CD4-positive, alpha-beta memory T cell (primary cell): ENCODE measurements around the gene DNAJC2. TPM values are rescaled to one million over a fixed set of nuclear protein-coding genes. Genes with fewer than 3 reads are reported as not detected.

Experiments
- CTCF ChIA-PET: fragments of 350-600 bp; sonication (Branson Sonifier 250); formaldehyde crosslinking; loops from one replicate; lab custom pipeline; 2021; ENCODE audit warnings: inconsistent platforms; ENCODE audit not compliant: partially characterized antibody; lab: Charles Lee
- POLR2A ChIA-PET: fragments of 350-600 bp; sonication (Branson Sonifier 250); formaldehyde crosslinking; loops from one replicate; lab custom pipeline; 2021; ENCODE audit not compliant: partially characterized antibody; lab: Charles Lee
- DNase-seq, 5 donors: peaks; one replicate each; pipeline versions ENCODE4 v3.0.0 to v3.0.0-alpha.2; 2020 to 2022; ENCODE audit warnings: mixed read lengths in 1 of 5
- H3K27ac ChIP-seq: one replicate; pipeline ENCODE4 v1.7.0; 2013; ENCODE audit warnings: low read depth, low read length
- H3K27me3 ChIP-seq: 2 replicates; pipeline ENCODE4 v1.7.0; 2013; ENCODE audit warnings: mild to moderate bottlenecking, low read length, moderate library complexity; ENCODE audit not compliant: insufficient read depth
- H3K36me3 ChIP-seq: 2 replicates; pipeline ENCODE4 v1.7.0; 2013; ENCODE audit warnings: mild to moderate bottlenecking, low read length, moderate library complexity; ENCODE audit not compliant: insufficient read depth
- H3K4me1 ChIP-seq: 2 replicates; pipeline ENCODE4 v1.7.0; 2013; ENCODE audit warnings: mild to moderate bottlenecking, low read length, moderate library complexity; ENCODE audit not compliant: insufficient read depth
- H3K4me3 ChIP-seq, 2 donors: one replicate each; pipeline ENCODE4 v1.7.0; 2013; ENCODE audit warnings: low read length in 2 of 2, mild to moderate bottlenecking in 1 of 2
- H3K9me3 ChIP-seq, 2 donors: one replicate each; pipeline ENCODE4 v1.7.0; 2013; ENCODE audit warnings: low read length in 2 of 2, control low read depth in 1 of 2; ENCODE audit not compliant: control insufficient read depth in 1 of 2
- H3K27ac Mint-ChIP-seq, 7 donors: one replicate each; pipeline ENCODE4 v1.8.0; 2020 to 2021; ENCODE audit warnings: mixed read lengths in 7 of 7, mild to moderate bottlenecking in 6 of 7, inconsistent platforms in 3 of 7, moderate library complexity in 3 of 7
- H3K27me3 Mint-ChIP-seq, 2 donors: one replicate each; pipeline ENCODE4 v1.8.0; 2020 to 2021; ENCODE audit warnings: mixed read lengths in 2 of 2
- H3K36me3 Mint-ChIP-seq, 2 donors: one replicate each; pipeline ENCODE4 v1.8.0; 2020 to 2021; ENCODE audit warnings: mixed read lengths in 2 of 2, inconsistent platforms in 1 of 2, mild to moderate bottlenecking in 1 of 2
- H3K4me1 Mint-ChIP-seq, 4 donors: one replicate each; pipeline ENCODE4 v1.8.0; 2020 to 2021; ENCODE audit warnings: mixed read lengths in 4 of 4, mild to moderate bottlenecking in 1 of 4
- H3K4me3 Mint-ChIP-seq, 8 donors: one replicate each; pipeline ENCODE4 v1.8.0; 2020 to 2021; ENCODE audit warnings: mixed read lengths in 8 of 8, mild to moderate bottlenecking in 7 of 8, moderate library complexity in 6 of 8, inconsistent platforms in 3 of 8
- H3K9me3 Mint-ChIP-seq, 8 donors: one replicate each; pipeline ENCODE4 v1.8.0; 2020 to 2021; ENCODE audit warnings: mixed read lengths in 8 of 8, mild to moderate bottlenecking in 5 of 8, inconsistent platforms in 3 of 8, moderate library complexity in 1 of 8
- intact Hi-C: fragments of 100-400 bp; cut with micrococcal nuclease; formaldehyde crosslinking; loops from one replicate; pipeline ENCODE4 v1.15.1; 2023
- polyA plus RNA-seq, 2 donors: library from polyadenylated mRNA; unstranded; fragments of 300-500 nt; fragmentation: Illumina TruSeq; gene quantifications; one replicate each; pipeline ENCODE4 v1.2.3, GENCODE V29; 2021
- total RNA-seq, 2 experiments: library from RNA; stranded (reverse); gene quantifications; one replicate each; pipeline ENCODE4 v1.2.3, GENCODE V29; 2021

Gene DNAJC2
- total and polyA plus RNA-seq, 4 experiments from 2014 or later = 10.6 to 40.5 (median 31.3) TPM

- H3K9me3 Mint-ChIP-seq = peaks cover 0 to 1% (median 0%) of the 10 kb centered on the region in 8 donors
- Histone ChIP-seq H3K9me3 (no peaks in the 10 kb centered on the region), H3K4me3 (peak overlapping the region in 1 of 2 donors; percentile 85), H3K36me3 (peaks cover 3% of the 10 kb centered on the region), H3K4me1 (peaks cover 60% of the 10 kb centered on the region), H3K27me3 (no peaks in the 10 kb centered on the region), H3K27ac (peak overlapping the region; percentile 96)
- ChIA-PET POLR2A (interaction anchor here (1.5 kb wide), 1 partner anchor 69 kb away, joined by 3 read pairs; no protein-coding TSS in a partner anchor), CTCF (interaction anchor here (1.6 to 2.4 kb wide), 2 partner anchors 50 to 51 kb away, joined by 3 to 8 read pairs; partner anchors contain the start of gene PMPCB)
- intact Hi-C loops = loop anchor here (5.0 kb wide), 1 partner anchor 202 kb away; the partner anchor contains the start of gene NAPEPLD
- peaks cover 0 to 35% of the 10 kb centered on the region in 2 donors for H3K36me3 Mint-ChIP-seq
- peaks cover 46 to 78% (median 61%) of the 10 kb centered on the region in 4 donors for H3K4me1 Mint-ChIP-seq
- no peaks in the 10 kb centered on the region for H3K27me3 Mint-ChIP-seq
- no peak for DNase-seq
- H3K4me3 Mint-ChIP-seq = peak overlapping the region; percentile 97 to 100 (median 100)
- H3K27ac Mint-ChIP-seq = peak overlapping the region; percentile 43 to 100 (median 90)
Measured at GRCh38 chr7:103348959-103349358, 4.4 kb upstream of the DNAJC2 start.

GRCh38 chr7:103348452-103348851 lies 3.9 kb upstream of the DNAJC2 start:
- H3K4me3 Mint-ChIP-seq = peak overlapping the region; percentile 97 to 100 (median 100)
- peaks cover 0 to 1% (median 0%) of the 10 kb centered on the region in 8 donors for H3K9me3 Mint-ChIP-seq
- ChIA-PET POLR2A (interaction anchor here (1.4 to 1.5 kb wide), 2 partner anchors 51 to 68 kb away, joined by 3 to 9 read pairs; partner anchors contain the start of gene PMPCB), CTCF (interaction anchor here (1.6 to 2.4 kb wide), 2 partner anchors 49 to 51 kb away, joined by 3 to 8 read pairs; partner anchors contain the start of gene PMPCB)
- H3K4me1 Mint-ChIP-seq = peaks cover 45 to 83% (median 66%) of the 10 kb centered on the region in 4 donors
- H3K4me1 ChIP-seq = peaks cover 63% of the 10 kb centered on the region
- no peaks in the 10 kb centered on the region for H3K27me3 Mint-ChIP-seq
- H3K9me3 ChIP-seq = no peaks in the 10 kb centered on the region
- H3K27ac Mint-ChIP-seq = peak overlapping the region; percentile 92 to 100 (median 99)
- intact Hi-C loops = loop anchor here (5.0 kb wide), 1 partner anchor 201 kb away; the partner anchor contains the start of gene NAPEPLD
- peak overlapping the region; percentile 45 to 85 for H3K4me3 ChIP-seq
- H3K27ac ChIP-seq = peak overlapping the region; percentile 96
- H3K27me3 ChIP-seq = no peaks in the 10 kb centered on the region
- peaks cover 0 to 40% of the 10 kb centered on the region in 2 donors for H3K36me3 Mint-ChIP-seq
- H3K36me3 ChIP-seq = no peaks in the 10 kb centered on the region
- peak in 1 of 5 donors; percentile 2 for DNase-seq

DNA sequence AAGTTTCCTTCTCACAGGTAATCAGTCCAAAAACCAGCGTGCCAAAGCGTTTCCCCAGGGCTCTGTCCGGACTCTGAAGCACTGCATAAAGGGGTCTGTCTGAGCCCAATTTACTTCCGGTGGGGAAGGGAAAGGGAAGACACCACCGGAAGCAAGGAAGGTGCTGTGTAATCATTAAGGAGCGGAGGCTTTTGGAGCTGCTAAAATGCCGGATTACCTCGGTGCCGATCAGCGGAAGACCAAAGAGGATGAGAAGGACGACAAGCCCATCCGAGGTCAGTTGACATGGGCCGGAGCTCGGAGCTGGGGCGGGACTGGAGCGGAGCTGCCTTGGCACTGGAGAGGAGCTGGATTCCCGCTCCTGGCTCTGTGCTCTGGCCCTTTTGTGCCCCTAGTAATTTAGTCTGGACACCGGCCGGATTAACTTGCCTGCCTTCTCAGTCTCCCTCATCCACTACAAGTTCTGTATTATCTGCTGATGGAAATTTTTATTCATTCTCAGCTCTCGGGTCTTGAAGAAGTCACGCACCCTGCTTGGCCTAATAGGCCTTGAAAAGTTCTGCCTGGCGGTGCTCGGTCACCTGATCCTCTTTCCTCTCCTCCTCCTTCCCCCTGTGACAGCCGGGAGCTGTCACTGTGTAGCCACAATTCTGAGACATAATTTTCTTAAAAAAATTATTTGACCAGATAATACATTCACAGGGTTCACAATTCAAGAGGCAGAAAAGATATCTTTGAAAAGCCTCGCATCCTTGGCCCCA lies 3.1 kb upstream of the DNAJC2 start, which contains the start of gene PSMC2:
PSMC2 (plus strand) TSS at position 137 of the 761 bp plus-strand sequence; CDS start at position 206, 69 bp downstream.
- CTCF ChIA-PET = interaction anchor here (1.6 to 2.4 kb wide), 2 partner anchors 48 to 50 kb away, joined by 3 to 8 read pairs; partner anchors contain the start of gene PMPCB

GRCh38 chr7:103346396-103346795 lies 1.8 kb upstream of the DNAJC2 start:
- Mint-ChIP-seq H3K27me3 (no peaks in the 10 kb centered on the region), H3K4me3 (peak overlapping the region in 3 of 8 donors; percentile 58 to 100 (median 78)), H3K4me1 (peaks cover 36 to 82% (median 62%) of the 10 kb centered on the region in 4 donors), H3K36me3 (peaks cover 5 to 38% of the 10 kb centered on the region in 2 donors), H3K9me3 (peaks cover 0 to 1% (median 0%) of the 10 kb centered on the region in 8 donors), H3K27ac (peak overlapping the region in 3 of 7 donors; percentile 53 to 100 (median 99))
- Histone ChIP-seq H3K36me3 (peaks cover 2% of the 10 kb centered on the region), H3K27me3 (no peaks in the 10 kb centered on the region), H3K4me1 (peaks cover 69% of the 10 kb centered on the region), H3K9me3 (no peaks in the 10 kb centered on the region), H3K27ac (no peak overlapping the region), H3K4me3 (no peak overlapping the region)
- no peak for DNase-seq
- ChIA-PET CTCF (no interaction called here), POLR2A (interaction anchor here (1.2 to 1.6 kb wide), 2 partner anchors 22 to 31 kb away, joined by 3 to 4 read pairs; no protein-coding TSS in a partner anchor)
- intact Hi-C loops = loop anchor here (2.0 to 5.0 kb wide), 2 partner anchors 14 to 199 kb away; partner anchors contain the start of gene NAPEPLD

More for the DNA sequence above, 3.1 kb upstream of the DNAJC2 start, which contains the start of gene PSMC2:
- H3K9me3 ChIP-seq = no peaks in the 10 kb centered on the region
- Mint-ChIP-seq H3K36me3 (peaks cover 0 to 38% of the 10 kb centered on the region in 2 donors), H3K9me3 (peaks cover 0 to 1% (median 0%) of the 10 kb centered on the region in 8 donors), H3K27ac (peak within 1 kb of the TSS; percentile 99 to 100 (median 100)), H3K4me3 (peak within 1 kb of the TSS; percentile 97 to 100 (median 100)), H3K4me1 (peaks cover 43 to 86% (median 65%) of the 10 kb centered on the region in 4 donors), H3K27me3 (no peaks in the 10 kb centered on the region)
- intact Hi-C loops = loop anchor here (1.0 to 5.0 kb wide), 3 partner anchors 15 to 200 kb away; partner anchors contain the start of genes NAPEPLD and PMPCB
- peak within 1 kb of the TSS; percentile 96 for H3K27ac ChIP-seq
- H3K36me3 ChIP-seq = no peaks in the 10 kb centered on the region
- peak within 1 kb of the TSS; percentile 45 to 85 for H3K4me3 ChIP-seq
- peaks cover 69% of the 10 kb centered on the region for H3K4me1 ChIP-seq
- POLR2A ChIA-PET = interaction anchor here (0.8 to 1.6 kb wide), 7 partner anchors 9 to 272 kb away, joined by 3 to 9 read pairs (median 4); partner anchors contain the start of genes ARMC10, FBXL13 and PMPCB
- peak; percentile 84 to 90 (median 86) for DNase-seq
- no peaks in the 10 kb centered on the region for H3K27me3 ChIP-seq

DNA sequence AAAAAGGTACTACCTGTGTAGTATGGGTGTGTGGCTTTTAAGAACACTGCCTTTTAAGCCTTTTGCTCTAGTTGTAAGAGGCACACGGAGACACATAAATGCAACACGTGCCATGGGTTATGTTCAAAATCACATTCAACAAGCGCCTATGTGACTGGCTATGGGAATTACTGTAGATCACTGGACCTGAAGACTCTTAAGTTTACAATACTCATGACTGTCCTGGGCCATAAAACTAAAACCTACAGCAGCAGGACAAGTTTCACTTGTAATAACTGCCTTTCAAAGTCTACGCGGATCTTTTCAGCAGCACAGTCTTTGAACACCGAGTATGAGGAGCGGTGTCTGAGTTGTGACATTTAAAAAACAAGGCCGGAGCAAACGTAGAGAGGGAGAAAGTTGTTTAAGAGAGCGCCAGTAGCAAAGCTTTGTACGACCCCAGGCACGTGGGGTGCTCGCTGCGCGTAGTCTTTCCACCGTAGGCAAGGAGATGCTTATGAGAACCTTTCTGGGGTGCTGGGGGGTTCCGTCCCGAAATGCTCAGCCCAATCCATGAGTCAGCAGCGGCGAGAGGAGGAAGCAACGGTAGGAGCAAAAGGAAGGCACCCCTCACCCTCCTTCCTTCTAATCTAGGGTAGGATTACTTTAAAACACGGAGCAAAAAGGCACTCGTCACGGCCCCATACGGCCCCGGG lies 662 bp downstream of the DNAJC2 start:
- Mint-ChIP-seq H3K4me3 (peak overlapping the region; percentile 98 to 100 (median 99)), H3K27ac (peak overlapping the region; percentile 96 to 99 (median 98)), H3K4me1 (peaks cover 37 to 82% (median 64%) of the 10 kb centered on the region in 4 donors), H3K27me3 (no peaks in the 10 kb centered on the region), H3K36me3 (peaks cover 27 to 55% of the 10 kb centered on the region in 2 donors), H3K9me3 (peaks cover 0 to 1% (median 0%) of the 10 kb centered on the region in 8 donors)
- Histone ChIP-seq H3K9me3 (no peaks in the 10 kb centered on the region), H3K27me3 (no peaks in the 10 kb centered on the region), H3K36me3 (peaks cover 22% of the 10 kb centered on the region), H3K27ac (peak overlapping the region; percentile 82), H3K4me3 (peak overlapping the region; percentile 70), H3K4me1 (peaks cover 56% of the 10 kb centered on the region)
- intact Hi-C loops = loop anchor here (1.0 to 2.0 kb wide), 3 partner anchors 64 to 1669 kb away; partner anchors contain the start of gene FBXL13
- ChIA-PET POLR2A (interaction anchor here (0.9 to 1.7 kb wide), 8 partner anchors 15 to 63 kb away, joined by 3 to 5 read pairs (median 3); no protein-coding TSS in a partner anchor), CTCF (interaction anchor here (1.0 kb wide), 1 partner anchor 40 kb away, joined by 3 read pairs; no protein-coding TSS in a partner anchor)
- DNase-seq = peak in 3 of 5 donors; percentile 31 to 59 (median 32)

DNA sequence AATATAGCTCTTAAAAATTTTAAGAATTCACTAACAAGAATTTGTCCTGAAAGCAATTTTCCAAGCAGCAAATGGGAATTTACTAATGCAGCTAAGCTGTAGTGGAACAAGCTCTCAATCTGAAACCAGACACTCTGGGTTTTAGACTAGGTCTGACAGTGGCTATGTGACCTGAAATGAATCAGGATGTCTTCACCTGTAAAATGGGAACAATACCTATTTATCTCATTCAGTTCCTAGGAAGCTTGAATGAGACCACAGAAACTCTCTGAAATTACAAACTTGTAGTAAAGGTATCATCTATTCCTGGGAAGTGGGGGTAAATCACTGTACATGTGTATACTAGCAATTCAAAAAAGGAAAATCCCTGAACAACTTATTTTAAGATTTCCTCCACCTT lies 1.2 kb downstream of the DNAJC2 start:
- Histone ChIP-seq H3K36me3 (peaks cover 22% of the 10 kb centered on the region), H3K9me3 (no peaks in the 10 kb centered on the region), H3K27me3 (no peaks in the 10 kb centered on the region), H3K27ac (peak overlapping the region; percentile 82), H3K4me1 (peaks cover 50% of the 10 kb centered on the region), H3K4me3 (peak overlapping the region in 1 of 2 donors; percentile 70)
- DNase-seq = no peak
- POLR2A ChIA-PET = interaction anchor here (1.1 to 1.7 kb wide), 3 partner anchors 15 to 47 kb away, joined by 3 to 5 read pairs (median 3); no protein-coding TSS in a partner anchor
- CTCF ChIA-PET = interaction anchor here (0.7 to 1.1 kb wide), 3 partner anchors 8 to 64 kb away, joined by 3 read pairs; no protein-coding TSS in a partner anchor
- intact Hi-C loops = no loop called here
- no peaks in the 10 kb centered on the region for H3K27me3 Mint-ChIP-seq
- H3K27ac Mint-ChIP-seq = peak overlapping the region in 6 of 7 donors; percentile 97 to 99 (median 98)
- H3K4me3 Mint-ChIP-seq = peak overlapping the region; percentile 9 to 100 (median 99)
- peaks cover 0 to 1% (median 0%) of the 10 kb centered on the region in 8 donors for H3K9me3 Mint-ChIP-seq
- peaks cover 32 to 76% (median 60%) of the 10 kb centered on the region in 4 donors for H3K4me1 Mint-ChIP-seq
- H3K36me3 Mint-ChIP-seq = peaks cover 27 to 53% of the 10 kb centered on the region in 2 donors
